Upper lobe of left lung (tissue), 6 donors: ENCODE data around the gene ATXN2. TPM values are rescaled to one million over a fixed set of nuclear protein-coding genes. Genes with fewer than 3 reads are reported as not detected.
"Not testable (repeated sequence)": the region's sequence is repeated elsewhere in the genome, so short reads cannot be mapped to it uniquely, and the experiment has no call there.

Source experiments
- ATAC-seq, 2 donors: fragments of 200-7000 bp; cut with Tn5 transposase; one replicate each; pipeline ENCODE4 v1.9.1; 2022; ENCODE audit warnings: mild to moderate bottlenecking in 2 of 2, moderate library complexity in 2 of 2; ENCODE audit not compliant: low FRiP score in 2 of 2
- DNase-seq, 2 donors: peaks; one replicate each; pipeline ENCODE4 v3.0.0-alpha.2; 2019 to 2020
- H3K27ac ChIP-seq, 4 donors: fragments of 200-600 bp; sonication (generic); one replicate each; pipeline ENCODE4 v1.5.1; 2016 to 2019
- H3K27me3 ChIP-seq, 4 donors: fragments of 200-600 bp; sonication (generic); one replicate each; pipeline ENCODE4 v1.5.1; 2017 to 2019
- H3K36me3 ChIP-seq, 4 donors: fragments of 200-600 bp; sonication (generic); one replicate each; pipeline ENCODE4 v1.5.1; 2016 to 2019
- H3K4me1 ChIP-seq, 4 donors: fragments of 200-600 bp; sonication (generic); one replicate each; pipeline ENCODE4 v1.5.1; 2018 to 2019
- H3K4me3 ChIP-seq, 4 donors: fragments of 200-600 bp; sonication (generic); one replicate each; pipeline ENCODE4 v1.5.1; 2017 to 2019; ENCODE audit warnings: mild to moderate bottlenecking in 2 of 4, moderate library complexity in 1 of 4
- H3K9me3 ChIP-seq, 4 donors: fragments of 200-600 bp; sonication (generic); one replicate each; pipeline ENCODE4 v1.5.1; 2018 to 2019
- CTCF ChIP-seq, 6 experiments: fragments of 450-650 bp in 4 of 6; fragments of 200-600 bp in 2 of 6; sonication (generic) in 2 of 6; IDR thresholded peaks; one replicate each; pipeline ENCODE4 v1.5.1; 2016 to 2019; ENCODE audit warnings: antibody characterized with exemption in 6 of 6
- EP300 ChIP-seq, 4 donors: sonication (generic); formaldehyde crosslinking; IDR thresholded peaks; one replicate each; pipeline ENCODE4 v1.5.1; 2017; ENCODE audit warnings: antibody characterized with exemption in 4 of 4, control low read depth in 2 of 4
- POLR2A ChIP-seq, 4 donors: fragments of 450-650 bp; IDR thresholded peaks; one replicate each; pipeline ENCODE4 v1.5.1; 2016 to 2017; ENCODE audit warnings: antibody characterized with exemption in 4 of 4, mild to moderate bottlenecking in 2 of 4
- POLR2AphosphoS5 ChIP-seq, 2 donors: sonication (generic); formaldehyde crosslinking; IDR thresholded peaks; one replicate each; pipeline ENCODE4 v1.5.1; 2017; ENCODE audit warnings: antibody characterized with exemption in 2 of 2
- WGBS, 2 donors: methylation state at CpG; one replicate each; pipeline ENCODE4 v1.1.5; 2017 to 2018; 5-methylcytosine and 5-hydroxymethylcytosine counted together
- total RNA-seq, 6 donors: library from RNA; depleted of rRNA in 4 of 6; stranded (reverse); fragments of >200 nt in 4 of 6; gene quantifications; one replicate each; pipeline versions ENCODE4 v1.1.0 to v1.2.1, GENCODE V29; 2016 to 2021
- donor health status: DM: no; HTN: no; CAD: no; lungs with moderate emphysema.
- donor health status: DM: no; HTN: yes; CAD: no; lungs with severe emphysema.

The ATXN2 gene
- total RNA-seq, 6 donors from 2014 or later, result 50.7 to 189 (median 75.2) TPM

GRCh38 chr12:111626230-111626629 is 27.1 kb upstream of the ATXN2 start:
- no peaks in the 10 kb centered on the region for H3K9me3 ChIP-seq
- TF ChIP-seq POLR2A (IDR thresholded peaks at IDR 0.05) (no peak), EP300 (IDR thresholded peaks at IDR 0.05) (no peak), POLR2AphosphoS5 (IDR thresholded peaks at IDR 0.05) (no peak), CTCF (IDR thresholded peaks at IDR 0.05) (no peak)
- DNase-seq (no peak), ATAC-seq (no peak)
- no peak overlapping the region for H3K27ac ChIP-seq
- H3K4me3 ChIP-seq, result no peak overlapping the region
- H3K36me3 ChIP-seq, result no peaks in the 10 kb centered on the region
- no peaks in the 10 kb centered on the region for H3K4me1 ChIP-seq
- 97 to 100% methylated on average over 6 of the region's 6 CpGs for WGBS, 2 donors
- no peaks in the 10 kb centered on the region for H3K27me3 ChIP-seq

DNA sequence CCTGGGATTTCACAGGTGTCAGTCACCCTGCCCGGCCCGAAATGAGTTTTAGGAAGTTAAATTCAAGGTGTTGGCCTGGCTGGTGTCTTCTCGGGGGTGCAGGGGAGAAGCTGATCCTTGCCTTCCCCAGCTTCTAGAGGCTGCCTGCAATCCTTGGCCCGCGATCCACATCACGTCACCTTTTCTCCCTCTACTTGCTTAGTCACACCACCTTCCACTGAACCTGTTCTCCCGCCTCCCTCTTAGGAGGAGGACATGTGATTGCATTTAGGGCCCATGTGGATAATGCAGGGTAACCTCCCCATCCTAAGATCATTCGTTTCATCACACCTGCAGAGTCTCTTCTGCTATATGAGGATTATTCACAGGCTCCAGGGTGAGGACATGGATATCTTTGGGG is 25.4 kb upstream of the ATXN2 start:
- ATAC-seq (no peak), DNase-seq (peak in 1 of 2 donors; percentile 52)
- Histone ChIP-seq H3K9me3 (no peaks in the 10 kb centered on the region), H3K4me1 (no peaks in the 10 kb centered on the region), H3K36me3 (no peaks in the 10 kb centered on the region), H3K4me3 (no peak overlapping the region), H3K27ac (no peak overlapping the region), H3K27me3 (no peaks in the 10 kb centered on the region)
- no peak for TF ChIP-seq CTCF (IDR thresholded peaks at IDR 0.05)
- no peak for TF ChIP-seq EP300 (IDR thresholded peaks at IDR 0.05)
- no peak for TF ChIP-seq POLR2A (IDR thresholded peaks at IDR 0.05)
- TF ChIP-seq POLR2AphosphoS5 (IDR thresholded peaks at IDR 0.05), result no peak
- 87 to 90% methylated on average over 8 of the region's 8 CpGs for WGBS, 2 donors

DNA sequence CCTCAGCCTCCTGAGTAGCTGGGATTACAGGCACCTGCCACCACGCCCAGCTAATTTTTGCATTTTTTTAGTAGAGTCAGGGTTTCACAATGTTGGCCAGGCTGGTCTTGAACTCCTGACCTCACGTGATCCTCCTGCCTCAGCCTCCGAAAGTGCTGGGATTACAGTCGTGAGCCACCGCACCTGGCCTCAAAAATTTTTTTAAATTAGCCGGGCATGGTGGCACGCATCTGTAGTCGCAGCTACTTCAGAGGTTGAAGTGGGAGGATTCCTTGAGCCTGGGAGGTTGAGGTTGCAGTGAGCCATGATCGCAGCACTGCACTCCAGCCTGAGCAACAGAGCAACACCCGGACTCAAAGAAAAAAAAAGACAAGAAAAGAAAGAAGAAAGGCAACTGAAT is 18.7 kb upstream of the ATXN2 start:
- not testable (repeated sequence) for H3K27ac ChIP-seq, H3K4me3 ChIP-seq, H3K27me3 ChIP-seq, H3K36me3 ChIP-seq, H3K4me1 ChIP-seq, H3K9me3 ChIP-seq, DNase-seq, ATAC-seq
- 91 to 95% methylated on average over 10 of the region's 10 CpGs for WGBS, 2 donors

GRCh38 chr12:111616177-111616623 is 17.1 kb upstream of the ATXN2 start:
- ATAC-seq (peak in 1 of 2 donors; percentile 85), DNase-seq (no peak)
- TF ChIP-seq CTCF (IDR thresholded peaks at IDR 0.05) (no peak), EP300 (IDR thresholded peaks at IDR 0.05) (no peak), POLR2A (IDR thresholded peaks at IDR 0.05) (no peak)
- H3K27me3 ChIP-seq, result no peaks in the 10 kb centered on the region
- no peaks in the 10 kb centered on the region for H3K36me3 ChIP-seq
- H3K4me3 ChIP-seq, result no peak overlapping the region
- H3K9me3 ChIP-seq, result no peaks in the 10 kb centered on the region
- 69 to 73% methylated on average over 7 of the region's 7 CpGs for WGBS, 2 donors
- H3K4me1 ChIP-seq, result peaks cover 0 to 6% (median 2%) of the 10 kb centered on the region in 4 donors
- H3K27ac ChIP-seq, result peak overlapping the region in 2 of 4 donors; percentile 11 to 30

- ATAC-seq, result no peak
- TF ChIP-seq POLR2A (IDR thresholded peaks at IDR 0.05) (no peak), POLR2AphosphoS5 (IDR thresholded peaks at IDR 0.05) (no peak), CTCF (IDR thresholded peaks at IDR 0.05) (no peak), EP300 (IDR thresholded peaks at IDR 0.05) (no peak)
- no peaks in the 10 kb centered on the region for H3K27me3 ChIP-seq
- H3K4me1 ChIP-seq, result no peaks in the 10 kb centered on the region
- H3K9me3 ChIP-seq, result no peaks in the 10 kb centered on the region
- WGBS, 2 donors, result 76 to 83% methylated on average over 3 of the region's 3 CpGs
- H3K27ac ChIP-seq, result no peak overlapping the region
- no peak for DNase-seq
- H3K36me3 ChIP-seq, result no peaks in the 10 kb centered on the region
- no peak overlapping the region for H3K4me3 ChIP-seq
These were observed 8.1 kb upstream of the ATXN2 start for GRCh38 chr12:111607239-111607638.
